Trophoblast cell (in vitro differentiated cells and primary cell): ENCODE data around the gene ZFAND3.

Source experiments
- DNase-seq, 2 donors: peaks; one replicate each; pipeline ENCODE4 v3.0.0-alpha.2; 2016
- H2AFZ ChIP-seq: 2 replicates; pipeline ENCODE4 v1.6.1; 2013; ENCODE audit warnings: low read length, moderate library complexity, mild to moderate bottlenecking; ENCODE audit not compliant: insufficient read depth, poor library complexity
- H2AK5ac ChIP-seq: 2 replicates; pipeline ENCODE4 v1.6.1; 2013; ENCODE audit warnings: mild to moderate bottlenecking, low read length
- H2BK120ac ChIP-seq: 2 replicates; pipeline ENCODE4 v1.6.1; 2013; ENCODE audit warnings: low read length, mild to moderate bottlenecking, moderate library complexity; ENCODE audit not compliant: insufficient read depth, poor library complexity
- H2BK12ac ChIP-seq: 2 replicates; pipeline ENCODE4 v1.6.1; 2013; ENCODE audit warnings: mild to moderate bottlenecking, low read length, moderate library complexity
- H2BK5ac ChIP-seq: 2 replicates; pipeline ENCODE4 v1.6.1; 2013; ENCODE audit warnings: low read length, low read depth, moderate library complexity, mild to moderate bottlenecking; ENCODE audit not compliant: poor library complexity
- H3K14ac ChIP-seq: 2 replicates; pipeline ENCODE4 v1.6.1; 2013; ENCODE audit warnings: mild to moderate bottlenecking, low read length
- H3K18ac ChIP-seq: 2 replicates; pipeline ENCODE4 v1.6.1; 2013; ENCODE audit warnings: mild to moderate bottlenecking, low read length
- H3K23ac ChIP-seq: 2 replicates; pipeline ENCODE4 v1.6.1; 2013; ENCODE audit warnings: low read length
- H3K27ac ChIP-seq: 2 replicates; pipeline ENCODE4 v1.5.1; 2013; ENCODE audit warnings: low read depth, mild to moderate bottlenecking, inconsistent platforms, low read length, moderate library complexity
- H3K27me3 ChIP-seq: 2 replicates; pipeline ENCODE4 v1.6.1; 2013; ENCODE audit warnings: inconsistent platforms, mild to moderate bottlenecking, low read length, moderate library complexity; ENCODE audit not compliant: insufficient read depth
- H3K36me3 ChIP-seq, 2 experiments: 1 replicate in 1 of 2; 2 replicates in 1 of 2; pipeline ENCODE4 v1.6.1; 2013; ENCODE audit warnings: low read length in 2 of 2, mild to moderate bottlenecking in 2 of 2, moderate library complexity in 1 of 2; ENCODE audit not compliant: insufficient read depth in 2 of 2, control insufficient read depth in 1 of 2
- H3K4ac ChIP-seq: 2 replicates; pipeline ENCODE4 v1.6.1; 2013; ENCODE audit warnings: low read depth, mild to moderate bottlenecking, low read length, moderate library complexity
- H3K4me1 ChIP-seq, 2 experiments: 1 replicate in 1 of 2; 2 replicates in 1 of 2; pipeline ENCODE4 v1.6.1; 2013; ENCODE audit warnings: low read length in 2 of 2, mild to moderate bottlenecking in 2 of 2, moderate library complexity in 1 of 2; ENCODE audit not compliant: insufficient read depth in 2 of 2, control insufficient read depth in 1 of 2
- H3K4me2 ChIP-seq: 2 replicates; pipeline ENCODE4 v1.6.1; 2013; ENCODE audit warnings: inconsistent platforms, mild to moderate bottlenecking, low read length, moderate library complexity
- H3K4me3 ChIP-seq: 2 replicates; pipeline ENCODE4 v1.5.1; 2013; ENCODE audit warnings: mild to moderate bottlenecking, low read depth, low read length, inconsistent platforms
- H3K79me1 ChIP-seq: one replicate; pipeline ENCODE4 v1.6.1; 2013; ENCODE audit warnings: low read length
- H3K79me2 ChIP-seq: 2 replicates; pipeline ENCODE4 v1.6.1; 2013; ENCODE audit warnings: low read length, mild to moderate bottlenecking; ENCODE audit not compliant: control insufficient read depth, insufficient read depth, poor library complexity
- H3K9ac ChIP-seq: 2 replicates; pipeline ENCODE4 v1.6.1; 2013; ENCODE audit warnings: mild to moderate bottlenecking, low read length
- H3K9me3 ChIP-seq: 2 replicates; pipeline ENCODE4 v1.6.1; 2013; ENCODE audit warnings: low read depth, mild to moderate bottlenecking, control low read depth, inconsistent platforms, low read length; ENCODE audit not compliant: insufficient read depth
- H4K12ac ChIP-seq: 2 replicates; pipeline ENCODE4 v1.6.1; 2013; ENCODE audit warnings: low read depth, mild to moderate bottlenecking, low read length, moderate library complexity
- H4K8ac ChIP-seq: 2 replicates; pipeline ENCODE4 v1.6.1; 2013; ENCODE audit warnings: low read depth, mild to moderate bottlenecking, low read length, moderate library complexity
- H4K91ac ChIP-seq: one replicate; pipeline ENCODE4 v1.6.1; 2013; ENCODE audit warnings: low read depth, mild to moderate bottlenecking, low read length, moderate library complexity
- WGBS: extraction: QIAGEN DNeasy Blood & Tissue Kit; methylation state at CpG from one replicate; pipeline ENCODE4 v1.1.7; 2013; ENCODE audit warnings: missing lambda C conversion rate; ENCODE audit not compliant: insufficient read length, insufficient coverage; ENCODE audit errors: extremely low coverage; 5-methylcytosine and 5-hydroxymethylcytosine counted together

The ZFAND3 gene

DNA sequence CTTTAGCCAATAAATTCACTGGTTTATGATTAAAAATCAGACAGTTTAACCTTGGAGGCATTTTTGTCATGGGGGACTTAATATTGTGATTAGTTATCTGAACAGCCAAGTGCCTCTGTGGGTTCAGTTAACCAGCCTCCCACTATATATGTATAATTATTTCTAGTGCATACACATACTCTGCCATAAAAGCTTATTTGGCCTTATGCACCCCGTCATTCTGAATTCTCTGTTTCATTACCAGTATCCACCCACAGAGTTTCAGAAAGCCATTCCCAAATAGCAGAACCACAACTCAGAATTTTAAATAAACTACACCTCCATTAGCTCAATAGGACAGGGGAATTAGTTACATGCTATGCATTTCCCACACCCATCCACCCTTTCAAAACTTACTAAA is 279.7 kb downstream of the ZFAND3 start:
- H2BK12ac ChIP-seq = no peak overlapping the region
- no peak overlapping the region for H3K4me3 ChIP-seq
- no peak overlapping the region for H3K9ac ChIP-seq
- no peak overlapping the region for H2BK120ac ChIP-seq
- H4K12ac ChIP-seq = no peak overlapping the region
- H3K79me2 ChIP-seq = peaks cover 2% of the 10 kb centered on the region
- H2AK5ac ChIP-seq = no peak overlapping the region
- peaks cover 0 to 3% of the 10 kb centered on the region in 2 experiments for H3K36me3 ChIP-seq
- no peak overlapping the region for H3K14ac ChIP-seq
- H3K4ac ChIP-seq = no peak overlapping the region
- H3K9me3 ChIP-seq = no peaks in the 10 kb centered on the region
- H2BK5ac ChIP-seq = no peak overlapping the region
- H3K27ac ChIP-seq = no peak overlapping the region
- H2AFZ ChIP-seq = no peak overlapping the region
- no peak overlapping the region for H4K91ac ChIP-seq
- no peak overlapping the region for H4K8ac ChIP-seq
- H3K27me3 ChIP-seq = no peaks in the 10 kb centered on the region
- no peaks in the 10 kb centered on the region for H3K79me1 ChIP-seq
- H3K23ac ChIP-seq = no peak overlapping the region
- H3K4me2 ChIP-seq = no peak overlapping the region
- H3K4me1 ChIP-seq = peaks cover 5 to 6% of the 10 kb centered on the region in 2 experiments
- no peak overlapping the region for H3K18ac ChIP-seq
- WGBS = no CpG with 5 or more reads among the region's 1 CpG
- no peak for DNase-seq

DNA sequence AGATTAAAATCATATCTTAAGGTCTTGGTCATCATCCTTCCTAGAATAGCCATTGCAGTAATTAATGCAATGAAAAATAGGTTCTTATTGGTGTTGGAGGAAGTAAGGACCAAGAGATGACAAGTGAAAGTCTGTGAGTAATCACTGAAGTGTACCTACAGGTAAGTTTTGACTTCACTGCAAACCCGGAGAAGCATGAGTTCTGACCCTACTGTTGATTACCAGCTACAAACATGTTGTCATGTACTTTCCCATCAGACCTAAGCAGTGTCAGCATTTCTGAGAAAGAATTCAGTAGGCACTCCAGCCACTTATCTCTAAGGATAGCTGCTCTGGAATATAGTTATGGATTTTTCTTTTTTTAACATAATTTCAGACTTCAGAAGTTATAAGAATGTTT is 280.9 kb downstream of the ZFAND3 start:
- Histone ChIP-seq H2BK120ac (no peak overlapping the region), H2BK5ac (no peak overlapping the region), H4K8ac (no peak overlapping the region), H3K79me1 (no peaks in the 10 kb centered on the region), H3K27me3 (no peaks in the 10 kb centered on the region), H4K91ac (no peak overlapping the region), H3K4ac (no peak overlapping the region), H3K79me2 (peaks cover 2% of the 10 kb centered on the region), H3K4me3 (no peak overlapping the region), H4K12ac (no peak overlapping the region), H3K9ac (no peak overlapping the region), H3K18ac (no peak overlapping the region), H3K4me2 (no peak overlapping the region), H3K27ac (no peak overlapping the region), H2AK5ac (no peak overlapping the region), H2BK12ac (no peak overlapping the region), H3K36me3 (peaks cover 0 to 3% of the 10 kb centered on the region in 2 experiments), H3K14ac (no peak overlapping the region), H2AFZ (no peak overlapping the region), H3K23ac (no peak overlapping the region), H3K9me3 (no peaks in the 10 kb centered on the region), H3K4me1 (peaks cover 5 to 8% of the 10 kb centered on the region in 2 experiments)
- no CpG with 5 or more reads among the region's 1 CpG for WGBS
- no peak for DNase-seq

DNA sequence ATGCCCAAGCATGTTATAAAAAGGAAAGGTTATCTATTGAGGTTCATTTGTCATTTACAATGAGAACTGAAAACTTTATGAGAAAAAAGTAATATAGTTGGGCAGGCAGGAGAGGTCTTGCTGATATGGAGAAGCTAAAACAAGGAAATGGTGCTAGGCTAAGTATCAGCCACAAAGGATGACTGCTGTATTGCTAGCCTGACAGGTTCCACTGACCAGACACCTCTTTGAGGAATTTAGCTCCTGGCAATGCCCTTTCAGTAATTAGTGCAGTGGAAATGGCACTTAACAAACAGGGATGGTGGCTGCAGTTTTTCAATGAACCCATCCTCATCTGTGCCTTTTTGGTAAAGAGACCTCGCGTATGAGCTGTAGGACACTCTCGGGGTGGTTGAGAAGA is 284.4 kb downstream of the ZFAND3 start:
- no peak overlapping the region for H4K91ac ChIP-seq
- H2AK5ac ChIP-seq = no peak overlapping the region
- no peak overlapping the region for H3K14ac ChIP-seq
- no peak overlapping the region for H2BK120ac ChIP-seq
- no peak overlapping the region for H2BK5ac ChIP-seq
- H3K18ac ChIP-seq = no peak overlapping the region
- no peaks in the 10 kb centered on the region for H3K27me3 ChIP-seq
- peak in 1 of 2 donors; percentile 5 for DNase-seq
- no peak overlapping the region for H3K23ac ChIP-seq
- no peak overlapping the region for H2BK12ac ChIP-seq
- no peaks in the 10 kb centered on the region for H3K79me2 ChIP-seq
- H3K4me3 ChIP-seq = no peak overlapping the region
- no peak overlapping the region for H4K8ac ChIP-seq
- no peak overlapping the region for H3K4ac ChIP-seq
- H3K4me1 ChIP-seq = peaks cover 2 to 5% of the 10 kb centered on the region in 2 experiments
- peaks cover 0 to 3% of the 10 kb centered on the region in 2 experiments for H3K36me3 ChIP-seq
- no CpG with 5 or more reads among the region's 3 CpGs for WGBS
- no peaks in the 10 kb centered on the region for H3K9me3 ChIP-seq
- no peak overlapping the region for H3K9ac ChIP-seq
- no peak overlapping the region for H3K27ac ChIP-seq
- no peaks in the 10 kb centered on the region for H3K79me1 ChIP-seq
- H3K4me2 ChIP-seq = no peak overlapping the region
- no peak overlapping the region for H2AFZ ChIP-seq
- no peak overlapping the region for H4K12ac ChIP-seq

DNA sequence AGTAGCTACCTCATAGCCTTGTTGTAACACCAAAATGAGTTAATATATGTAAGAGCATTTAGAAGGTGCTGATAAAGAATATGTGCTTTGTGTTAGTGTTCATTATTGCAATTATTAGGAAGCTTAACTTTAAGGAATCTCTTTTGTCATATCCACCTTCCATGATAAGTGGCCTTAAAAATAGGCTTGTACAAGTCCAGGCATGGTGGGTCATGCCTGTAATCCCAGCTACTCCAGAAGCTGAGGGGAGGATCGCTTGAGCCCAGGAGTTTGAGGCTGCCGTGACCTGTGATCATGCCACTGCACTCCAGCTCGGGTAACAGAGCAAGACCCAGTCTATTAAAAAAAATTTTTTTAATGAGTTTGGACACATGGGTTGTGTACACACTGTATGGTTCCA is 285.5 kb downstream of the ZFAND3 start:
- no CpG with 5 or more reads among the region's 3 CpGs for WGBS
- no peak overlapping the region for H3K4ac ChIP-seq
- H4K8ac ChIP-seq = no peak overlapping the region
- DNase-seq = no peak
- H2BK12ac ChIP-seq = no peak overlapping the region
- H3K79me1 ChIP-seq = no peaks in the 10 kb centered on the region
- no peak overlapping the region for H2AK5ac ChIP-seq
- H3K4me3 ChIP-seq = no peak overlapping the region
- H3K9ac ChIP-seq = no peak overlapping the region
- H4K12ac ChIP-seq = no peak overlapping the region
- H3K27me3 ChIP-seq = no peaks in the 10 kb centered on the region
- no peak overlapping the region for H3K27ac ChIP-seq
- no peak overlapping the region for H3K18ac ChIP-seq
- H3K36me3 ChIP-seq = peaks cover 0 to 3% of the 10 kb centered on the region in 2 experiments
- H2BK5ac ChIP-seq = no peak overlapping the region
- no peak overlapping the region for H2AFZ ChIP-seq
- no peak overlapping the region for H2BK120ac ChIP-seq
- no peak overlapping the region for H3K4me2 ChIP-seq
- H3K23ac ChIP-seq = no peak overlapping the region
- peaks cover 2 to 5% of the 10 kb centered on the region in 2 experiments for H3K4me1 ChIP-seq
- no peak overlapping the region for H3K14ac ChIP-seq
- no peaks in the 10 kb centered on the region for H3K79me2 ChIP-seq
- H3K9me3 ChIP-seq = no peaks in the 10 kb centered on the region
- no peak overlapping the region for H4K91ac ChIP-seq
